A673 (cell line): Measurements from ENCODE around the gene LRRC10B. TPM values are rescaled to one million over a fixed set of nuclear protein-coding genes. Genes with fewer than 3 reads are reported as not detected.

Experiments
- BruUV-seq: library from RNA; stranded (reverse); fragments of 400-500 nt; replicated peaks from 2 replicates; lab custom pipeline; 2021; lab: Mats Ljungman, UMichigan
- CTCF ChIA-PET: fragments of 300-600 bp; sonication (Branson Sonifier 250); formaldehyde crosslinking; loops from one replicate; lab custom pipeline; 2022; ENCODE audit warnings: antibody characterized with exemption; lab: Charles Lee
- POLR2A ChIA-PET: fragments of 300-600 bp; sonication (Branson Sonifier 250); formaldehyde crosslinking; loops from one replicate; lab custom pipeline; 2022; ENCODE audit warnings: antibody characterized with exemption; ENCODE audit not compliant: low non-redundant PET; lab: Charles Lee
- DNase-seq: peaks from one replicate; pipeline ENCODE4 v3.0.0-alpha.2; 2015; ENCODE audit warnings: low spot score
- H3K27ac ChIP-seq: fragments of 200-600 bp; sonication (generic); 2 replicates; pipeline ENCODE4 v1.5.1; 2016; ENCODE audit warnings: mixed run types, low read depth, mild to moderate bottlenecking, mixed read lengths, antibody characterized with exemption, low read length; ENCODE audit not compliant: poor library complexity, severe bottlenecking
- H3K27me3 ChIP-seq: fragments of 200-600 bp; sonication (generic); replicated peaks from 2 replicates; pipeline ENCODE4 v1.6.1; 2017; ENCODE audit warnings: mixed run types, low read depth, mild to moderate bottlenecking, mixed read lengths, antibody characterized with exemption, low read length; ENCODE audit not compliant: insufficient read depth, poor library complexity
- H3K36me3 ChIP-seq: fragments of 200-600 bp; sonication (generic); 2 replicates; pipeline ENCODE4 v1.6.1; 2016; ENCODE audit warnings: mixed run types, mild to moderate bottlenecking, mixed read lengths, antibody characterized with exemption, low read length; ENCODE audit not compliant: insufficient read depth, poor library complexity, severe bottlenecking
- H3K4me1 ChIP-seq: fragments of 200-600 bp; sonication (generic); 2 replicates; pipeline ENCODE4 v1.6.1; 2017; ENCODE audit warnings: mixed run types, mild to moderate bottlenecking, mixed read lengths, antibody characterized with exemption, low read length; ENCODE audit not compliant: insufficient read depth, poor library complexity, severe bottlenecking
- H3K4me3 ChIP-seq: fragments of 200-600 bp; sonication (generic); 2 replicates; pipeline ENCODE4 v1.5.1; 2016; ENCODE audit warnings: low read depth, mixed run types, mild to moderate bottlenecking, mixed read lengths, low read length; ENCODE audit not compliant: poor library complexity, severe bottlenecking
- H3K9me3 ChIP-seq: fragments of 200-600 bp; sonication (generic); 2 replicates; pipeline ENCODE4 v1.6.1; 2016; ENCODE audit warnings: mixed run types, low read depth, mild to moderate bottlenecking, mixed read lengths, antibody characterized with exemption, low read length; ENCODE audit not compliant: poor library complexity, severe bottlenecking
- CTCF ChIP-seq: fragments of 300-800, 200-600 bp; sonication (generic); conservative IDR thresholded peaks from 2 replicates; pipeline ENCODE4 v1.5.1; 2017; ENCODE audit warnings: low read depth, mild to moderate bottlenecking, antibody characterized with exemption, low read length, moderate library complexity, mixed read lengths
- EZH2 ChIP-seq: fragments of 200-600 bp; sonication (generic); IDR thresholded peaks from 2 replicates; pipeline ENCODE4 v1.6.1; 2017; ENCODE audit warnings: borderline replicate concordance, low read depth, mild to moderate bottlenecking, mixed read lengths, antibody characterized with exemption, low read length; ENCODE audit not compliant: poor library complexity, severe bottlenecking
- intact Hi-C: fragments of 100-400 bp; cut with micrococcal nuclease; formaldehyde crosslinking; loops from one replicate; pipeline ENCODE4 v1.10.0; 2022; ENCODE audit not compliant: unreplicated experiment
- total RNA-seq: library from RNA; stranded (reverse); gene quantifications from 2 replicates; pipeline ENCODE4 v1.2.3, GENCODE V29; 2021

The LRRC10B gene
- total RNA-seq, 1 experiment from 2014 or later = 17.4 TPM

- POLR2A ChIA-PET = interaction anchor here (0.6 kb wide), 2 partner anchors 31 to 359 kb away, joined by 4 to 8 read pairs; no protein-coding TSS in a partner anchor
- CTCF ChIA-PET = interaction anchor here (0.6 to 1.2 kb wide), 4 partner anchors 9 to 52 kb away, joined by 3 to 5 read pairs (median 4); no protein-coding TSS in a partner anchor
- H3K4me3 ChIP-seq = no peak overlapping the region
- no TSS peak for BruUV-seq
- no peaks in the 10 kb centered on the region for H3K4me1 ChIP-seq
- H3K27ac ChIP-seq = no peak overlapping the region
- no peak for TF ChIP-seq EZH2
- no peak for TF ChIP-seq CTCF
- H3K9me3 ChIP-seq = no peaks in the 10 kb centered on the region
- H3K36me3 ChIP-seq = no peaks in the 10 kb centered on the region
- no peak for DNase-seq
- intact Hi-C loops = no loop called here
- no peaks in the 10 kb centered on the region for H3K27me3 ChIP-seq
These were observed 28.1 kb upstream of the LRRC10B start for GRCh38 chr11:61480261-61480993.

DNA sequence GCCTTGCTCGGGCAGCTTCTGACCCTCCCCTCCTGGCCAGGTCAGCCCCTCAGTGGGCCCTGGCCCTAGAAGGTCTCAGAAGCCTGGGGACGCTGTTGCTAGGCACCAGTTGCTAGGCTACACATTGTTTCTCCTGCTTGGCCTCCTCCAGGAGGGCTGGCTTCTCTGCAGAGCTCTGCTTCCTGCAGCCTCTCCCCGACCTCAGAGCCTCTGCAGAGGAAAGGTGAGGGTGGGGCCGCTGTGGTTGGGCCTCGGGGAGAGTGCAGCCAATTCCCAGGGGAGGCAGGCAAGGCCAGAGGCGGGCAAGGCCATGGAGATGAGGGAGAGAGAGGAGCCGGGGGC is 27.6 kb upstream of the LRRC10B start:
- ChIA-PET CTCF (interaction anchor here (0.6 to 1.2 kb wide), 3 partner anchors 19 to 51 kb away, joined by 3 to 5 read pairs (median 4); no protein-coding TSS in a partner anchor), POLR2A (no interaction called here)
- TF ChIP-seq CTCF (no peak), EZH2 (no peak)

GRCh38 chr11:61481806-61482205 is 26.7 kb upstream of the LRRC10B start:
- no TSS peak for BruUV-seq
- POLR2A ChIA-PET = interaction anchor here (0.5 kb wide), 1 partner anchor 34 kb away, joined by 5 read pairs; no protein-coding TSS in a partner anchor

More for the DNA sequence above, 27.6 kb upstream of the LRRC10B start:
- Histone ChIP-seq H3K4me1 (no peaks in the 10 kb centered on the region), H3K36me3 (no peaks in the 10 kb centered on the region), H3K27me3 (no peaks in the 10 kb centered on the region), H3K9me3 (no peaks in the 10 kb centered on the region), H3K27ac (no peak overlapping the region), H3K4me3 (no peak overlapping the region)
- no TSS peak for BruUV-seq
- intact Hi-C loops = no loop called here
- DNase-seq = no peak

More at GRCh38 chr11:61481806-61482205, 26.7 kb upstream of the LRRC10B start:
- H3K4me3 ChIP-seq = no peak overlapping the region
- no peak overlapping the region for H3K27ac ChIP-seq
- CTCF ChIA-PET = interaction anchor here (1.1 to 1.6 kb wide), 8 partner anchors 9 to 157 kb away, joined by 3 to 12 read pairs (median 4); no protein-coding TSS in a partner anchor
- H3K4me1 ChIP-seq = no peaks in the 10 kb centered on the region
- intact Hi-C loops = no loop called here
- DNase-seq = no peak
- H3K27me3 ChIP-seq = no peaks in the 10 kb centered on the region
- no peaks in the 10 kb centered on the region for H3K36me3 ChIP-seq
- no peaks in the 10 kb centered on the region for H3K9me3 ChIP-seq
- TF ChIP-seq CTCF = no peak
- no peak for TF ChIP-seq EZH2
